GM19351 (cell line): ENCODE data around the gene PALD1.

Experiments
- ATAC-seq: cut with Tn5 transposase; IDR thresholded peaks from one replicate; pipeline ENCODE4 v1.9.1; 2021; ENCODE audit warnings: mild to moderate bottlenecking, moderate library complexity; ENCODE audit not compliant: unreplicated experiment

The PALD1 gene

GRCh38 chr10:70457759-70458305, 20.7 kb upstream of the PALD1 start:
- no peak for ATAC-seq

- ATAC-seq, result no peak
These were observed 20.1 kb upstream of the PALD1 start for GRCh38 chr10:70458329-70459060.

DNA sequence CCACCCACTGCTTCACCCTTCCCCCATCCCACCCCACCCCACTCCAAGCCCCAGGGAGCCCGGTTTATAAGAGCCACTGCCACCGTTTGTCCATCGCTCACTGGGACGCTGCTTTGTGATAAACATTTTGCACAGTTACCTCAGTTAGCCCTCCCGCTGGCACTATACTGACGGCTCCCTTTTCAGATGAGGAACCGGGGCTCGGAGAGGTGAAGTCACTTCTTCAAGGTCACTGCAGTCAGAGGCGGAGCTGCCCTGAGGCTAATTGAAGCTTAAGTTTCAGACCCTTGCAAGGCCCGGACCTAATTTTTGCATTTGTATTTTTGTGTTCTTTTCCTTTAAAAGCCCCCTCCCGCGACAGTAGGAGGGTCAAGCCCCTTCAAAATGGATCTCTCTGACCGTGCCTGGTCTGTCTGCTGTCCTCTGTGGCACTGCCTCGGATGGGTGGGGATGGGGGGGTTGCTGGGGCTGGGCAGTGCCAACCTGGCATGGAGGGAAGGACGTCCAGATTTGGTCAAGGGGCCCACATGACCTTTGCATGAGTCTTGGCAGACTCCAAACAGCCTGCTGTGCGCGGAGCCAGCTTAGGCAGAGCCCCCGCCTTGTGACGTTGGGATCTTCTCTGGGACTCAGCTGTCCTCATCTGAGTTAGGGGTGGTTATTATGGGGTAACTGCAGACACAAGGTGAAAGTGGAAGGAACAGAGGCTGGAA, 19.4 kb upstream of the PALD1 start:
- ATAC-seq, result no peak

- no peak for ATAC-seq
These were observed 18.6 kb upstream of the PALD1 start for GRCh38 chr10:70459774-70460490.

GRCh38 chr10:70461397-70462348, 16.9 kb upstream of the PALD1 start:
- no peak for ATAC-seq

DNA sequence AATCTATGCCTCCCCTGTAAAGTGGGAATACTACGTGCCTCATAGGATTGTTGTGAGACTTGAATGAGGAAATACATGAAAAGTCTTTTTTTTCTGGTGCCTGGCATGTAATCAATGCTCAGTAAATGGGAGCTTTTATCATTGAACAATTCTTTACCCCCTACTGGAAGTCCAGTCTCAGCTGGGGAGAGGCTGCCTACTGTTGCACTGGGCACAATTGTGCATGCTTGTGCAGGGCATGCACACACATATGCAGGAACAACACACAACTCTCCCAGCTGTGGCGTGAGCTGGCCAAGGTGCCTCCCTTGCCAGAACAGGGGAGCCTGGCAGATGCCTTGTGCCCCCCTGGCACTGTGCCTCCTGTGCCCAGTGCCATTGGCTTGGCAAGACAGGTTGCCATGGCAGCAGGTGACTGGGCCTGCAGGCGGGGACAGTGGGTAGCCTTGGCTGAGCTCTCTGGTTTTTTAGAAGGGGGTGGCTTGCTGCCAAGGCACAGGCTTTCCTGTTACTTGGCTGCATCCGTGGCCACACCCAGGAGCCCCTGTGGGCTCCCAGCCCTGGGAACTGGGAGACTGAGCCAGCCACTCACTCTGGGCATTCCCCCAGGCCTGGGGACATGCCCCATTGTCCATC, 16.1 kb upstream of the PALD1 start:
- no peak for ATAC-seq

DNA sequence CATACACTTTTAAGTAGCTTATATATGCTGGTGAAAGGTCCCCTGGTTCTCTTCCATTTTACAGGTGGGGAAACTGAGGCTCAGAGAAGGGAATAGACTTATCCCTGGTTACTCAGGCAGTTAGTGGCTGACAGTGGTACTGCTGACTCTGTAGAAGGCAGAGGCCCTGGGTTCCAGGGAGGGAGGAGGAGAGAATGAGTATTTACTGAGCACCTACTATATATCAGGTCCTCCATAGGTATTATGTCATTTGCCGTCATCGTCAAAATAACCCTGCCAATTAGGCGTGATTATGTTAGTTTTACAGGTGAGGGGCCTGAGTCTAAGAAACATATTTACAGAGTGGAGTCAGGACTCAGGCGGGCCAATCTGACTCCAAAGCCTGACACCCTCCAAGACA, 13.3 kb upstream of the PALD1 start:
- ATAC-seq, result no peak

- no peak for ATAC-seq
These were observed 12.7 kb upstream of the PALD1 start for GRCh38 chr10:70465832-70466231.

GRCh38 chr10:70466951-70467350, 11.6 kb upstream of the PALD1 start:
- no peak for ATAC-seq

DNA sequence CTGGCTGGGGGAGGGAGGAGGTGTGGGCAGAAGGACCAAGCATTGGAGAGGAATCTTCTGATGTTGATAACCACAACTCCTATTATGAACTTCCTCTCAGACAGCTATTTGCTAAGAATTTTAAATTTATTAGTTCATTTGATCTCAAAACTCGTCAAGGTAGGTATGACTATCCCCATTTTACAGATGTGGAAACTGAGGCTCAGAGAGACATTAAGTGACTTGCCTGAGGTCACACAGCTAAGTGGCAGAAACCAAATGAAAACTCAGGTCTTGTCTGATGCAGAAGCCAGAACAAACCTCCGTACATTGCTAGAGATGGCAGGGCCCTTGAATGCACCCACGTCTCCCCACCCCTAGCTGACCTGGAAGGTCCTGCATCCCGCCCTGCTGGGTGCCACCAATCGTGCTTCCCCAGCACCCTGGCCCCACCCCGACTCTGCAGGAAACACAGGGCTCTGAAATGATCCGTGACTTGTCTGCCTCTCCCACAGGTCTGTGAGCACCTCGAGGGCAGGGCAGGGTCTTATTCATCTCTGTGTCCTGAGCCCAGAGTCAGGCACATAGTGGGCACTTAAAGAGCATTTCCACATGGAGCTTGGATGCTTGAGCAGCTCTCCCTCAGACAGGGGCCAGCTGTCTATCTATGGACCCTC, 5.6 kb upstream of the PALD1 start:
- no peak for ATAC-seq

GRCh38 chr10:70474780-70475179, 3.8 kb upstream of the PALD1 start:
- ATAC-seq, result no peak

GRCh38 chr10:70475661-70476060, 2.9 kb upstream of the PALD1 start:
- ATAC-seq, result no peak

GRCh38 chr10:70476249-70477035, 2.1 kb upstream of the PALD1 start:
- no peak for ATAC-seq

GRCh38 chr10:70477661-70478162, 855 bp upstream of the PALD1 start:
- peak; percentile 34 for ATAC-seq

GRCh38 chr10:70479165-70479581, 606 bp downstream of the PALD1 start:
- ATAC-seq, result no peak

DNA sequence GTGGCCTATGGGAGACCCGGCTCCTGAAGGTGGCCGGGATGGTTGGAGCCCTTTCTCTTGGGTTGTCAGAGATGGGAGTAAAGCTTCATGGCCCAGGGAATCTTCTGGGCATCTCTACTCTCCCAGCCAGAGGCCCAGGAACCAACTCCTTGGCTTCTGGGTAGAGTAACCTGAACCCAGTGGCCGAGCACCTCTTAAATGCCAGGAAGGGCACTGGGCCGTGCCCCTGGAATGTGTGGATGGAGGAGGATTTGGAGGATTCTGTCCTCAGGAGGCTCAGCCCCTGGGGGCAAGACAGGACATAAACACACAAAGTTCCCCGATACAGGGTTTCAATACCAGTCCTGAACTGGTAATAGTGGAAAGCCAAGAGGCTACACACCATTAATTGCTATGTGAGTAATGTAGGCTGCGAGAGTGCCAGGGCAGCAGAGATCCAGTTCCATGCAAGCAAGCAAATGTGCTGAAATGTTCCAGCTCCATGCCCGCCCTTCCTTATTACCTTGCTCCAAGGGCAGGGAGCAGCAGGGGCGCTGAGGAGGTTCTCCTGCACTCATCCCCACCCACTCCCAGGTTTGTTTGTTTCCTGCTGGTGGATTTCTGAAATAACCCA, 1.2 kb downstream of the PALD1 start:
- ATAC-seq, result no peak

- no peak for ATAC-seq
These were observed 1.8 kb downstream of the PALD1 start for GRCh38 chr10:70480239-70480861.

DNA sequence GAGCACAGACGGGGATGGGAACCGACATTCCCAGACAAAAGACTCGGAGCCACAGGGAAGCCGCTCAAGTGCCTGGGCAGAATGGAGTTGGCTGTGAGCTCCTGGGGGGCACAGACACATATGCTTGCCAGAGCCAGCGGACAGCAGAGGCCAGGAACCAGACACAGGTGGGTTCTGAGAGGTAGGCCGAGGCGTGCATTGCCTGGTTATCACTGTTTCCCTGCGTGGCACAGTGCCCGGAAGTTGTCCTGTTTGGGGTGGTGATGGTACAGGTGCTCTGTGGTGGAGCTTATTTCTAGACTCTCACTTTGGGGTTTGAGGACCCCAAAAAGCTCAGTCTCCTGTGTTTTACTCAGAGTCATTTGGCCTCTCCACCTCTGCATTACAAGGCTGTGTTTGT, 2.5 kb downstream of the PALD1 start:
- no peak for ATAC-seq
